UCSD-AML1 (cell line): ENCODE results near the gene C1QTNF12.

Source experiments
- DNase-seq: peaks from one replicate; lab custom pipeline; 2025; ENCODE audit not compliant: unreplicated experiment; lab: John Stamatoyannopoulos, UW

C1QTNF12 gene

GRCh38 chr1:1229770-1230169 lies 16.8 kb downstream of the C1QTNF12 start:
- no peak for DNase-seq

GRCh38 chr1:1228596-1229321 lies 17.8 kb downstream of the C1QTNF12 start:
- no peak for DNase-seq

GRCh38 chr1:1228187-1228586 lies 18.3 kb downstream of the C1QTNF12 start:
- DNase-seq: no peak

GRCh38 chr1:1227386-1227785 lies 19.1 kb downstream of the C1QTNF12 start:
- DNase-seq: no peak

- DNase-seq: no peak
These were observed 19.8 kb downstream of the C1QTNF12 start for GRCh38 chr1:1226566-1227362.

GRCh38 chr1:1225913-1226312 lies 20.6 kb downstream of the C1QTNF12 start:
- no peak for DNase-seq

- DNase-seq: no peak
These were observed 21.2 kb downstream of the C1QTNF12 start for GRCh38 chr1:1225238-1225845.

GRCh38 chr1:1223891-1224290 lies 22.6 kb downstream of the C1QTNF12 start:
- no peak for DNase-seq

- DNase-seq: no peak
These were observed 23.2 kb downstream of the C1QTNF12 start for GRCh38 chr1:1223321-1223720.

- DNase-seq: no peak
These were observed 23.8 kb downstream of the C1QTNF12 start for GRCh38 chr1:1222575-1223225.

GRCh38 chr1:1221887-1222574 lies 24.5 kb downstream of the C1QTNF12 start:
- DNase-seq: no peak

- DNase-seq: no peak
These were observed 26.3 kb downstream of the C1QTNF12 start for GRCh38 chr1:1220197-1220596.

GRCh38 chr1:1219341-1219740 lies 27.2 kb downstream of the C1QTNF12 start:
- no peak for DNase-seq

GRCh38 chr1:1218524-1219200 lies 27.9 kb downstream of the C1QTNF12 start:
- DNase-seq: no peak

GRCh38 chr1:1217621-1218523 lies 28.6 kb downstream of the C1QTNF12 start:
- DNase-seq: no peak

GRCh38 chr1:1216770-1217620 lies 29.5 kb downstream of the C1QTNF12 start:
- DNase-seq: no peak

- DNase-seq: no peak
These were observed 30.5 kb downstream of the C1QTNF12 start for GRCh38 chr1:1215881-1216605.
